Measurements from ENCODE around the gene SPSB3. TPM values are rescaled to one million over a fixed set of nuclear protein-coding genes. Genes with fewer than 3 reads are reported as not detected.

Gene SPSB3
- total and polyA plus RNA-seq, 9 of the 15 experiments (the other 6 are each of a cell fraction or from before 2014, with no cell fraction given) = 0.39 to 37.4 (median 7.1) TPM

DNA sequence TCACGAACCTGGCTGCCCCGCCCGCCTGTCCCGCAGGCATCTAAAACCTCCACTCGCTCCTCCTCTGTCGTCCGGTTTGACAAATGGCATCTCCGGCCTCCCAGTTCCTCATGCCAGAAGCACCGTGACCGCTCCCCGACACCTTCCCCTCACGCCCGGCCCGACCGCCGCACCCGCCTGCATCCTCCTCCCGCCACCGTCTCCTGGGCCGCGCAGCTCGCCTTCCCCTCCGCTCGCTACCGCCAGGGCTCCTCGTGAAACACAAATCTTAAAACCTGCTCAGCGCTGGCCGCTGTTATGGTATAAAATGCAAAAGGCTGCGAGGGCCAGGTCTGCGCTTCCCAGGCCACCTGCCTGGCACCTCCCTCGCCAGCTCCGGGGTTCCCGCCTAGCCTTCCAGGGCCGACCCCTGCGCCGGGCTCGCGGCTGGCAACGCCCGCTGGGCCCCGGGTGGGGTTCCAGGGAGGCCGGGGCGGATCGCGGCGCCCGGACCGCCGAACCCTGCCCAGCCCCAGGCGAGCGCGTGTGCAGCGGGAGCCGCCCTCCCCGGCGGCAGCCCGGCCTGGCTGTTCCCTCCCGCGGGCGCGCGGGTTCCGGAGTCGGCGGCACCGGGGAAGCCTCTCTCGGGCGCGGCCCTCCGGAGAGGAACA lies 488 bp downstream of the SPSB3 start:
- BruUV-seq (replicated peaks) = no TSS peak
- peak overlapping the region; percentile 99 for H3K4me3 ChIP-seq
- peaks cover 51% of the 10 kb centered on the region; the same call in 1 of the 3 replicates for H3K36me3 ChIP-seq (ENCODE audit: control insufficient read depth, insufficient read depth, low read length)
- peak overlapping the region; percentile 69; the same call in 2 of the 3 replicates for H3K27ac ChIP-seq (ENCODE audit: extremely low read depth, low read depth, low read length)
- POLR2A ChIA-PET = interaction anchor here (0.7 to 2.3 kb wide), 8 partner anchors 10 to 1102 kb away, joined by 3 to 35 read pairs (median 6); partner anchors contain the start of genes EME2, MRPS34, NME3 and RPS2
- peak overlapping the region; percentile 55; the same call in 1 of the 2 replicates for H2AFZ ChIP-seq (ENCODE audit: low read depth, low read length)
- DNase-seq (ENCODE audit: extremely low read depth in 1 of 4, low spot score in 3 of 4) (peak in 2 of 4 experiments; percentile 35 to 54), ATAC-seq (peak; percentile 33), FAIRE-seq (no peak)
- intact Hi-C loops (cut with micrococcal nuclease) = loop anchor here (5.0 kb wide), 1 partner anchor 170 kb away; the partner anchor contains the start of genes CRAMP1 and IFT140
- H3K79me2 ChIP-seq (ENCODE audit: control insufficient read depth, insufficient read depth, low read length) = peaks cover 49% of the 10 kb centered on the region
- H3K4me1 ChIP-seq (replicated peaks in 1 of 2; ENCODE audit: control insufficient read depth in 2 of 2, insufficient read depth in 2 of 2, low read length in 2 of 2) = peaks cover 4 to 84% of the 10 kb centered on the region in 2 experiments; a peak in 3 of 5 replicates
- in situ Hi-C loops (cut with MboI) = loop anchor here (5.0 kb wide), 1 partner anchor 150 kb away; no protein-coding TSS in a partner anchor
- 3% methylated on average over 41 of the region's 70 CpGs for WGBS (ENCODE audit: insufficient coverage, low coverage, missing lambda C conversion rate)
- peak overlapping the region; percentile 98 for H3K4me2 ChIP-seq (ENCODE audit: insufficient read depth, low read length)
- no peaks in the 10 kb centered on the region for H3K9me1 ChIP-seq (ENCODE audit: control insufficient read depth, insufficient read depth, low read length)
- H3K9ac ChIP-seq (ENCODE audit: insufficient read depth in 1 of 2, low read depth in 2 of 2, low read length in 2 of 2) = peak overlapping the region; percentile 77 to 96
- CTCF ChIA-PET (ENCODE audit: low intra/inter-chr PET ratio) = interaction anchor here (0.6 kb wide), 1 partner anchor 483 kb away, joined by 3 read pairs; no protein-coding TSS in a partner anchor
- H3K27me3 ChIP-seq (ENCODE audit: control insufficient read depth in 2 of 2, insufficient read depth in 2 of 2, low read length in 2 of 2) = no peaks in the 10 kb centered on the region
- H3K9me3 ChIP-seq (replicated peaks; ENCODE audit: control insufficient read depth, insufficient read depth, low read depth, low read length) = no peaks in the 10 kb centered on the region
- H4K20me1 ChIP-seq (replicated peaks; ENCODE audit: control insufficient read depth, insufficient read depth, low read length) = peaks cover 3% of the 10 kb centered on the region; the same call in 1 of the 2 replicates
- TF ChIP-seq RBFOX2 (IDR thresholded peaks at IDR 0.05; ENCODE audit: low read depth, low read length) (0 out of 2 replicates have a peak, but pooled peaks have one; percentile 26), IRF9 (tag; IDR thresholded peaks at IDR 0.05) (no peak), KLF6 (CRISPR knock-in tag; IDR thresholded peaks at IDR 0.05; ENCODE audit: borderline replicate concordance) (no peak), CREM (IDR thresholded peaks at IDR 0.05; ENCODE audit: low read depth) (no peak), POLR2G (IDR thresholded peaks at IDR 0.05; ENCODE audit: low read depth, low read length) (peak; percentile 64), PTBP1 (IDR thresholded peaks at IDR 0.05; ENCODE audit: low read depth, low read length) (0 out of 2 replicates have a peak, but pooled peaks have one; percentile 47), GATAD2B (IDR thresholded peaks at IDR 0.05; ENCODE audit: borderline replicate concordance) (peak; percentile 70; the same call in 1 of the 2 replicates), CHD1 (IDR thresholded peaks at IDR 0.05; ENCODE audit: low read length) (peak; percentile 21), KLF1 (tag; IDR thresholded peaks at IDR 0.05) (0 out of 2 replicates have a peak, but pooled peaks have one; percentile 31), ZNF224 (CRISPR knock-in tag; IDR thresholded peaks at IDR 0.05) (no peak)
- TF ChIP-seq, protein P1, sequence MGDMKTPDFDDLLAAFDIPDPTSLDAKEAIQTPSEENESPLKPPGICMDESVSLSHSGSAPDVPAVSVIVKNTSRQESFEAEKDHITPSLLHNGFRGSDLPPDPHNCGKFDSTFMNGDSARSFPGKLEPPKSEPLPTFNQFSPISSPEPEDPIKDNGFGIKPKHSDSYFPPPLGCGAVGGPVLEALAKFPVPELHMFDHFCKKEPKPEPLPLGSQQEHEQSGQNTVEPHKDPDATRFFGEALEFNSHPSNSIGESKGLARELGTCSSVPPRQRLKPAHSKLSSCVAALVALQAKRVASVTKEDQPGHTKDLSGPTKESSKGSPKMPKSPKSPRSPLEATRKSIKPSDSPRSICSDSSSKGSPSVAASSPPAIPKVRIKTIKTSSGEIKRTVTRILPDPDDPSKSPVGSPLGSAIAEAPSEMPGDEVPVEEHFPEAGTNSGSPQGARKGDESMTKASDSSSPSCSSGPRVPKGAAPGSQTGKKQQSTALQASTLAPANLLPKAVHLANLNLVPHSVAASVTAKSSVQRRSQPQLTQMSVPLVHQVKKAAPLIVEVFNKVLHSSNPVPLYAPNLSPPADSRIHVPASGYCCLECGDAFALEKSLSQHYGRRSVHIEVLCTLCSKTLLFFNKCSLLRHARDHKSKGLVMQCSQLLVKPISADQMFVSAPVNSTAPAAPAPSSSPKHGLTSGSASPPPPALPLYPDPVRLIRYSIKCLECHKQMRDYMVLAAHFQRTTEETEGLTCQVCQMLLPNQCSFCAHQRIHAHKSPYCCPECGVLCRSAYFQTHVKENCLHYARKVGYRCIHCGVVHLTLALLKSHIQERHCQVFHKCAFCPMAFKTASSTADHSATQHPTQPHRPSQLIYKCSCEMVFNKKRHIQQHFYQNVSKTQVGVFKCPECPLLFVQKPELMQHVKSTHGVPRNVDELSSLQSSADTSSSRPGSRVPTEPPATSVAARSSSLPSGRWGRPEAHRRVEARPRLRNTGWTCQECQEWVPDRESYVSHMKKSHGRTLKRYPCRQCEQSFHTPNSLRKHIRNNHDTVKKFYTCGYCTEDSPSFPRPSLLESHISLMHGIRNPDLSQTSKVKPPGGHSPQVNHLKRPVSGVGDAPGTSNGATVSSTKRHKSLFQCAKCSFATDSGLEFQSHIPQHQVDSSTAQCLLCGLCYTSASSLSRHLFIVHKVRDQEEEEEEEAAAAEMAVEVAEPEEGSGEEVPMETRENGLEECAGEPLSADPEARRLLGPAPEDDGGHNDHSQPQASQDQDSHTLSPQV (IDR thresholded peaks at IDR 0.05) = no peak
- TF ChIP-seq, protein P2, sequence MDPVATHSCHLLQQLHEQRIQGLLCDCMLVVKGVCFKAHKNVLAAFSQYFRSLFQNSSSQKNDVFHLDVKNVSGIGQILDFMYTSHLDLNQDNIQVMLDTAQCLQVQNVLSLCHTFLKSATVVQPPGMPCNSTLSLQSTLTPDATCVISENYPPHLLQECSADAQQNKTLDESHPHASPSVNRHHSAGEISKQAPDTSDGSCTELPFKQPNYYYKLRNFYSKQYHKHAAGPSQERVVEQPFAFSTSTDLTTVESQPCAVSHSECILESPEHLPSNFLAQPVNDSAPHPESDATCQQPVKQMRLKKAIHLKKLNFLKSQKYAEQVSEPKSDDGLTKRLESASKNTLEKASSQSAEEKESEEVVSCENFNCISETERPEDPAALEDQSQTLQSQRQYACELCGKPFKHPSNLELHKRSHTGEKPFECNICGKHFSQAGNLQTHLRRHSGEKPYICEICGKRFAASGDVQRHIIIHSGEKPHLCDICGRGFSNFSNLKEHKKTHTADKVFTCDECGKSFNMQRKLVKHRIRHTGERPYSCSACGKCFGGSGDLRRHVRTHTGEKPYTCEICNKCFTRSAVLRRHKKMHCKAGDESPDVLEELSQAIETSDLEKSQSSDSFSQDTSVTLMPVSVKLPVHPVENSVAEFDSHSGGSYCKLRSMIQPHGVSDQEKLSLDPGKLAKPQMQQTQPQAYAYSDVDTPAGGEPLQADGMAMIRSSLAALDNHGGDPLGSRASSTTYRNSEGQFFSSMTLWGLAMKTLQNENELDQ (CRISPR knock-in tag; IDR thresholded peaks at IDR 0.05; ENCODE audit: borderline replicate concordance) = no peak

Data from K562 (cell line).